Measurements from ENCODE around the gene MAN1A2. TPM values are rescaled to one million over a fixed set of nuclear protein-coding genes. Genes with fewer than 3 reads are reported as not detected.

Gene MAN1A2
- polyA plus RNA-seq, 1 experiment: 40.7 TPM

GRCh38 chr1:117572546-117572945, 205.3 kb downstream of the MAN1A2 start:
- TF ChIP-seq, protein P1, sequence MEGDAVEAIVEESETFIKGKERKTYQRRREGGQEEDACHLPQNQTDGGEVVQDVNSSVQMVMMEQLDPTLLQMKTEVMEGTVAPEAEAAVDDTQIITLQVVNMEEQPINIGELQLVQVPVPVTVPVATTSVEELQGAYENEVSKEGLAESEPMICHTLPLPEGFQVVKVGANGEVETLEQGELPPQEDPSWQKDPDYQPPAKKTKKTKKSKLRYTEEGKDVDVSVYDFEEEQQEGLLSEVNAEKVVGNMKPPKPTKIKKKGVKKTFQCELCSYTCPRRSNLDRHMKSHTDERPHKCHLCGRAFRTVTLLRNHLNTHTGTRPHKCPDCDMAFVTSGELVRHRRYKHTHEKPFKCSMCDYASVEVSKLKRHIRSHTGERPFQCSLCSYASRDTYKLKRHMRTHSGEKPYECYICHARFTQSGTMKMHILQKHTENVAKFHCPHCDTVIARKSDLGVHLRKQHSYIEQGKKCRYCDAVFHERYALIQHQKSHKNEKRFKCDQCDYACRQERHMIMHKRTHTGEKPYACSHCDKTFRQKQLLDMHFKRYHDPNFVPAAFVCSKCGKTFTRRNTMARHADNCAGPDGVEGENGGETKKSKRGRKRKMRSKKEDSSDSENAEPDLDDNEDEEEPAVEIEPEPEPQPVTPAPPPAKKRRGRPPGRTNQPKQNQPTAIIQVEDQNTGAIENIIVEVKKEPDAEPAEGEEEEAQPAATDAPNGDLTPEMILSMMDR (IDR thresholded peaks at IDR 0.05; ENCODE audit: low read depth, low read length): no peak
- Histone ChIP-seq H3K9me3 (ENCODE audit: control insufficient read depth, insufficient read depth, low read length) (no peaks in the 10 kb centered on the region), H3K27me3 (ENCODE audit: control insufficient read depth, insufficient read depth, low read length) (peaks cover 6% of the 10 kb centered on the region), H3K4me3 (ENCODE audit: low read depth, low read length) (no peak overlapping the region), H3K27ac (ENCODE audit: low read depth, low read length) (no peak overlapping the region)
- ChIA-PET POLR2A (no interaction called here), CTCF (no interaction called here)
- DNase-seq (ENCODE audit: low read depth, low spot score): no peak

GRCh38 chr1:117573386-117574023, 206.3 kb downstream of the MAN1A2 start:
- no peak overlapping the region for H3K27ac ChIP-seq (ENCODE audit: low read depth, low read length)
- TF ChIP-seq, protein P1 (IDR thresholded peaks at IDR 0.05; ENCODE audit: low read depth, low read length): no peak
- H3K9me3 ChIP-seq (ENCODE audit: control insufficient read depth, insufficient read depth, low read length): no peaks in the 10 kb centered on the region; the same call in 1 of the 2 replicates
- peaks cover 6% of the 10 kb centered on the region for H3K27me3 ChIP-seq (ENCODE audit: control insufficient read depth, insufficient read depth, low read length)
- no peak overlapping the region for H3K4me3 ChIP-seq (ENCODE audit: low read depth, low read length)
- DNase-seq (ENCODE audit: low read depth, low spot score): no peak
- ChIA-PET POLR2A (no interaction called here), CTCF (no interaction called here)

DNA sequence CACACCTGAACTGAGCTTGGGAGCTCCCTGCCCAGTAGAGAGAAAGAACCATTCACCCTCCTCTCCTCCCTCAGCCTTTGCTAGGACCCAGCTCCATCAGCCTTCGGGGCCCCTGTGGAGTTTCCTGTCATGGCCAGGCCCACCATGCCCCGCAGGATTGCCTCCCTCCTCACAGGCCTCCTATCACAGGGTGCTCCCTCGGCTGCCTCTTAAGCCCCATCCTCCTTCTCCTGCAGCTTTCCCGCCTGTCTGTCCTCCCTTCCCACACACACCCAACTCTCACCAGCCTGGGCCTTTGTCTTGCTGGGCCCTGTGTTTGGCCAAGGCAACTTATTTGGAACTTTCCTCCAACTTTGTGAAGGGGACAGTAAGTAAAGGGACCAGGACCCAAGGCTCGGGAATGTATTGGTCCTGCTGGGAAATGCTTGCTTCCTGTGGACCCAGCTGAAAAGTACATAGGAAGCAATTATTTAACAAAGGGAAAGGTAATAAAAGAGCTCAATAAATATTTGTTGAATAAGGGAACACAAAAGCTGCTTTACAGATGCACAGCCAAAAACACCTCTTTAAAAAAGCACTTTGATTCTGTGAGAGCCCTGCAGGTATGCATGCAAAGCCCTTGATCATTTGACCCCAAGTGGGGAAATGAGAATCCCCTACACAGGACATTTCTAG, 207.0 kb downstream of the MAN1A2 start:
- no peak for DNase-seq (ENCODE audit: low read depth, low spot score)
- H3K9me3 ChIP-seq (ENCODE audit: control insufficient read depth, insufficient read depth, low read length): no peaks in the 10 kb centered on the region; the same call in 1 of the 2 replicates
- ChIA-PET POLR2A (no interaction called here), CTCF (interaction anchor here (2.3 kb wide), 1 partner anchor 39 kb away, joined by 14 read pairs; no protein-coding TSS in a partner anchor)
- TF ChIP-seq, protein P1 (IDR thresholded peaks at IDR 0.05; ENCODE audit: low read depth, low read length): no peak
- no peak overlapping the region for H3K4me3 ChIP-seq (ENCODE audit: low read depth, low read length)
- peaks cover 6% of the 10 kb centered on the region for H3K27me3 ChIP-seq (ENCODE audit: control insufficient read depth, insufficient read depth, low read length)
- no peak overlapping the region for H3K27ac ChIP-seq (ENCODE audit: low read depth, low read length)

DNA sequence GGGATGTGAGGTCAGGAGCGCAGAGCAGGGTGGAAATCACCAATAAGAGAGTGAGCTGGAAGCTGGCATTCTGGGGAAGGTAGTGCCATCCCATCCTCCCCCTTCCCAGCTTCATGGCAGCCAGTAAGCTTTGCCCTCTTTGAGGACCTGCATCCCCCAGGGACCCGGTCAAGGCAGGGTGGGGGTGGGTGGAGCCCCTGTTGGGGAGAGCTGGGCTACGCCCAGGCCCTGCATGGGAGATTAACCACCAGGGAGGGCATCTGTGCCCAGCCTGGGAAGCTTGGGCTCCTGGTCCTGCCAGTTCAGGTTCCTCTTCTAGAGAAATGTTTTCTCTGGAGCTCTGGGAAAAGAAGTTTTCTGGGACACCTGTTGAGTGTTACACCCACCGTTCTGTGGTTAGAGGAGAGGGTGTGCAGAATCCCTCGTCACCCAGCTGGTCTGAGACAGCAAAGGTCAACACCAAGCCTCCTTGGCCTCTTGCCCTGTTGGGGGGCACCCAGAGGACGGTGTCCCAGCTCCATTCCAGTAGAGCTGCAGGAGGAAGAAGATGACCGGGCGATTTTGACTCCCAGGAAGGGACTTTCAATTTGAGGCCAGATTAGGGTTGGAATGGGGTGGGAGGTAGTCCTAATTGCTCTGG, 208.5 kb downstream of the MAN1A2 start:
- Histone ChIP-seq H3K4me3 (ENCODE audit: low read depth, low read length) (no peak overlapping the region), H3K27me3 (ENCODE audit: control insufficient read depth, insufficient read depth, low read length) (peaks cover 6% of the 10 kb centered on the region), H3K9me3 (ENCODE audit: control insufficient read depth, insufficient read depth, low read length) (no peaks in the 10 kb centered on the region; the same call in 1 of the 2 replicates), H3K27ac (ENCODE audit: low read depth, low read length) (no peak overlapping the region)
- DNase-seq (ENCODE audit: low read depth, low spot score): no peak
- POLR2A ChIA-PET: no interaction called here
- TF ChIP-seq, protein P1 (IDR thresholded peaks at IDR 0.05; ENCODE audit: low read depth, low read length): no peak
- CTCF ChIA-PET: interaction anchor here (2.3 kb wide), 1 partner anchor 41 kb away, joined by 14 read pairs; no protein-coding TSS in a partner anchor

DNA sequence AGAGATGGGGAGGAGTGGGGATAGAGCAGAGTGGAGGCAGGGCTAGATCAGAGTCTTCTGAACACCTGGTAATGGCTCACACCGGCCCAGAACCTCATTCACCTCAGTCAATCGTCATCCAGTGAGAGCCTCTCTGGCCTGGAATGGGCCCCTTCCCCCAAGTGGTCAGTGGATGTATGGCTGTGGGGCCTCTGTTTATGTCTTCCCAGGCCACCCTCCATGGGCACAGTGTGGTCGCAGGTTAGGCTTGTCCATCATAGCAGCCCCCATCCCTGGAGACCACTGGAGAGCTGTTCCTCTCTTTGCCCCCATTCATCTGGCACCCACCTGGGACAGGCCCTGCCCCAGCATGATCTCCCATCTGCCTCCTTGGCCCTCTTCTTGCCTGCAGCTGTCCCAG, 209.0 kb downstream of the MAN1A2 start:
- CTCF ChIA-PET: interaction anchor here (2.3 kb wide), 1 partner anchor 41 kb away, joined by 14 read pairs; no protein-coding TSS in a partner anchor
- Histone ChIP-seq H3K4me3 (ENCODE audit: low read depth, low read length) (no peak overlapping the region), H3K27ac (ENCODE audit: low read depth, low read length) (no peak overlapping the region), H3K9me3 (ENCODE audit: control insufficient read depth, insufficient read depth, low read length) (no peaks in the 10 kb centered on the region; the same call in 1 of the 2 replicates), H3K27me3 (ENCODE audit: control insufficient read depth, insufficient read depth, low read length) (peaks cover 4% of the 10 kb centered on the region)
- POLR2A ChIA-PET: no interaction called here
- TF ChIP-seq, protein P1 (IDR thresholded peaks at IDR 0.05; ENCODE audit: low read depth, low read length): no peak
- DNase-seq (ENCODE audit: low read depth, low spot score): no peak

Data from AG04450 (cell line).